HuH-7 (cell line): Measurements from ENCODE around the gene INPP4A.
A peak's percentile ranks its signal among the peaks of the same experiment; 100 is the strongest.

Experiments
- DNase-seq: peaks from one replicate; pipeline ENCODE4 v3.0.0; 2011; ENCODE audit warnings: low spot score

INPP4A gene

GRCh38 chr2:98436734-98437133 lies 7.9 kb upstream of the INPP4A start:
- DNase-seq = no peak

DNA sequence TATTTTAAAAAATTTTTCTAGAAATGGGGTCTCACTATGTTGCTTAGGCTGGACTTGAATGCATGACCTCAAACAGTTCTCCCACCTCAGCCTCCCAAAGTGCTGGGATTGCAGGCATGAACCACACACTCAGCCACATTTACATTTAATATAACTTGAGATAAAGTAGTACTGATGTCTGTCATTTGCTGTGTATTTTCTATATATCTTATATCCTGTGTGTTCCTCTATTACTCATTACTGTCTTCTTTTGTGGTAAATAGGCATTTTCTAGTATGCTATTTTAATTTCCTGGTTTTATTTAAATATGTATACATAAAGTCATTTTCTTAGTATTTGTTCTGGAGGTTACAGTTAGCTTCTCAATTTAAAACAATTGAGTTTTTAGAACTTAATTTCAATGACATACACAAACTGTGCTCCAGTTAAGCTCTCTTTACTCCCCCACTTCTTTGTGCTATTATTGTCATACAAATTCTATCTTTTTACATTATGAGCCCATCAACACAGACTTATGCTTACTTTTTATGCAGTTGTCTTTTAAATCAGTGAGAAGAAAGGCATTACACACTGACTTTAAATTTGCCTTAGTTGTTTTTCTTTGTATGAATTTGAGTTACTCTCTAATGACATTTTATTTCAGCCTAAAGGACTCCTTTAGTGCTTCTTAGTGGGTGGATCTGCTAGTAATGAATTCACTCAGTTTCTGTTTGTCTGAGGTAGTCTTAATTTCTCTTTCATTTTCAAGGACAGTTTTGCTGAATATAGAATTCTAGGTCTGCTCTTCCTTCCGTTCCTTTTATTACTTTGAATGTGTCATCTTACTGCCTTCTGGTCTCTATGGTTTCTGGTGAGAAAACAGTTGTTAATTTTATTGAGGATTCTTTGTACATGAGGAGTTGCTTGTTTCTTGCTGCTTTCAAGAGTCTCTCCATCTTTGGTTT lies 6.2 kb upstream of the INPP4A start:
- no peak for DNase-seq

DNA sequence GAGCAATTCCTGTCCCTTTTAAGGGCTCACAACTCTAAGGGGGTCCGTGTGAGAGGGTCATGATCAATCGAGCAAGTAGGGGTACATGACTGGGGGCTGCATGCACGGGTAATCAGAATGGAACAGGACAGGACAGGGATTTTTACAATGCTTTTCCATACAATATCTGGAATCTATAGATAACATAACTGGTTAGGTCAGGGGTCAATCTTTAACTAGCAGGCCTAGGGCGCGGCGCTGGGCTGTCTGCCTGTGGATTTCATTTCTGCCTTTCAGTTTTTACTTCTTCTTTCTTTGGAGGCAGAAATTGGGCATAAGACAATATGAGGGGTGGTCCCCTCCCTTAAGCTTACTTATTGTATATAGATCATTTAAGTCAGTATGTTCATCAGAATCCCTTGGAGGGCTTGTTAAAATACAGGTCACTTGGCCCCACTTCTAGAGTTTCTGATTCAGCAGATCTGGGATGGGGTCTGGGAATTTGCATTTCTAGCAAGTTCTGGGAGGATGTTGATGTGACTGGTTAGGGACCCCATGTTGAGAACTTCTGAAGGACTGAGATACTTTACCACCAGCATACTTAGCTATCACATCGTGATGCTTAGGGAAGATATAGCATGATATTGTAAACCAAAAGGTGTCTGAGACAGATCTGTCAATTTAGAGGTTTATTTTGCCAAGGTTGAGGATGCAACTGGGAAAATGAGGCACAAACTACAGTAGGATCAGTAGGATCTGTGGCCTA lies 2.8 kb upstream of the INPP4A start:
- DNase-seq = no peak

- DNase-seq = no peak
These were observed 2.2 kb upstream of the INPP4A start for GRCh38 chr2:98442488-98442887.

- peak; percentile 46 for DNase-seq
These were observed 572 bp downstream of the INPP4A start for GRCh38 chr2:98445177-98445682.

DNA sequence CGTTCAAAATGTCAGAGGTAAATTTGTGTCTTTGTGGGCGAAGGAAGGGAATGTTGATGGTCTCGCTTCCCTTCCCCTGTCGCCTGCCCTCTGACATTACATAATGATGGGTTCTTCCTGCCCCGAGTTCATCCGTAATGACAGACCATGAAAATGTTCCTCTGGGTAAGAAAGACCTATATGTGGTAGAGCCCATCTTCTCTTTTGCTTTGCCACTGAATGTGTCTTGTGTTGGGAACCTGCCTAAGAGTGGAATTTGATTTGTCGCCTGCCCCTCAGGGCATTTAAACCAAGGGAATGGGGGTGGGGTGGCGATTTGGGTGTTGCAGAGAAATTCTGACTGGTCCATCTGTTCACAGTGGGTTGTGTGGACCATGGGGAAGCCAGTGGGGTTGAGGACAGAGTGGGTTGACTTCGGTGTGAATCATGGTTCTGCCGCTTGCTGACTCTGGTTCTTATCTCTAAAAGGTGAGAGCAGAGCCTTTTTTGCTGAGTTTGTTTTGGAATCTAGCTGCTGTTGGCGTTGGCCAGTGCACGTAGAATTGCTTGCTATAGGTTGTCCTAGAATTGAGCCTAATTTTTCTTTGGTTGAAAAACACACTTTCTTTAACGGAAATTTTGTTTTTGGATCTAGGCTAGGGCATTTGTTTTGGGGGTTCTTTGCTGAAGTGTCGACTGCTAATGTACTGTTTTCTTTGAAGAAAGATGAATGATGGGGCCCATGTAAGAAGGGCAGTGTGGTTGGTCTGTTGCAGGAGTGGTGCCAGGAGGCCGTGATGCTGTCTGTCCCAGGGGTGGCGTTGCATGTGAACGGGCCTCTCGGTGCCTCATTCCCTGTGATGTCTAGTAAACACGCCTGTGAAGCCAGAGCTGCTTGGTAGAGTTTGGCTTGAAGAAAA lies 1.3 kb downstream of the INPP4A start:
- no peak for DNase-seq

DNA sequence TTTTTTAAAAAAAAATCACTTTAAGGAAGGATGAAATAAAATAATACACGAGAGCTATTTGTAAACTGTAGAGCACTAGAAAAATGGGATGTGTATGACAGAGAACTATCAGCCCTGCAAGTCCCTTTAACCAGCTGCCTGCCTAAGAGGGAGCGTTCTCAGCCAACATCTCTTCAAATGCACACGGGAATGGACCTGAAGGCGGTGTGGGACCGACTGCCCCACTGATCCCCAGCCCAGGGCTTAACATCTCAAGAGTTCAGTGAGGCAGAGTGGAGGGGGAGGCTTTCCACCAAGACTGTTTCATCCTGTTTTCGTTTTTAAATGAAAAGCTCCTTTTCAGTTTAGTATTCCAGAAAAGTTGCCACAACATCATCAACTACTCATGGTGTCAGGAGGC lies 2.2 kb downstream of the INPP4A start:
- no peak for DNase-seq

- no peak for DNase-seq
These were observed 3.9 kb downstream of the INPP4A start for GRCh38 chr2:98448441-98449145.

- no peak for DNase-seq
These were observed 7.9 kb downstream of the INPP4A start for GRCh38 chr2:98452396-98453027.

- DNase-seq = no peak
These were observed 8.4 kb downstream of the INPP4A start for GRCh38 chr2:98453083-98453482.

DNA sequence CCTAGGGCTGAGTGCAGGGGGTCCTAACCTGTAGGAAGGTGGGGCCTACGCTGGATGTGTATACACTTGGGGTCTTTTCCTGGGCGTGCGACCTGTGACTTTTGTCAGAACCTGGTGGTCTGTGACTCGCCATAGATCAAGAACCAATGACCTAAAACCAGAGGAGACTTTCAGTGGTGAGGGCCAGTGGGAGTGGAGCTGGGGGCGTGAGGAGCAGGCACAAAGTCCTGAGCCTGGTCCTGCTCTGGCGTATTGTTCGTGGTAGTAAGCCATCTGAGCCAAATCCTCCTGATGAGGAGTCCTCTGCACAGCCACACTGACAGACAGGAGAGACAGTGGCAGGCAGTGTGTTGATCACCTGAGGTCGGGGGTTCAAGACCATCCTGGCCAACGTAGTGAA lies 8.9 kb downstream of the INPP4A start:
- DNase-seq = no peak

DNA sequence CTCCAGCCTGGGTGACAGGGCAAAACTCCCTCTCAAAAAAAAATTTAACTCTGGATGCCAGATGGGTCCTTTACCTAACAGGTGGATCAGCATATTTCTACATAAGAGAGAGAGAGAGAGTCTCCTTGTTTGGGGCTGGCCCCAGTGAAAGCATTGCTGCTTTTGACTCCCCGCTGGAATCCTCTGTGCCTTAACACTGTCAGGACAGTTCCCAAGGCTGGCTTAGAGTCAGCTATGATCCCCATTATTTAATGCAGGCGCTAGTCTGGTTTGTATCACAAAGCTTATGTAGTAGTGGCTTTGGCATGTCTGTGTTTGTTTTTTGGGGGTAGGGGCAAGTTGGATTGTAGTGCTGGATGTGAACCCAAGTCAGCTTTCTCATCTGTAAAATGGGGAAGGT lies 9.4 kb downstream of the INPP4A start:
- DNase-seq = no peak

DNA sequence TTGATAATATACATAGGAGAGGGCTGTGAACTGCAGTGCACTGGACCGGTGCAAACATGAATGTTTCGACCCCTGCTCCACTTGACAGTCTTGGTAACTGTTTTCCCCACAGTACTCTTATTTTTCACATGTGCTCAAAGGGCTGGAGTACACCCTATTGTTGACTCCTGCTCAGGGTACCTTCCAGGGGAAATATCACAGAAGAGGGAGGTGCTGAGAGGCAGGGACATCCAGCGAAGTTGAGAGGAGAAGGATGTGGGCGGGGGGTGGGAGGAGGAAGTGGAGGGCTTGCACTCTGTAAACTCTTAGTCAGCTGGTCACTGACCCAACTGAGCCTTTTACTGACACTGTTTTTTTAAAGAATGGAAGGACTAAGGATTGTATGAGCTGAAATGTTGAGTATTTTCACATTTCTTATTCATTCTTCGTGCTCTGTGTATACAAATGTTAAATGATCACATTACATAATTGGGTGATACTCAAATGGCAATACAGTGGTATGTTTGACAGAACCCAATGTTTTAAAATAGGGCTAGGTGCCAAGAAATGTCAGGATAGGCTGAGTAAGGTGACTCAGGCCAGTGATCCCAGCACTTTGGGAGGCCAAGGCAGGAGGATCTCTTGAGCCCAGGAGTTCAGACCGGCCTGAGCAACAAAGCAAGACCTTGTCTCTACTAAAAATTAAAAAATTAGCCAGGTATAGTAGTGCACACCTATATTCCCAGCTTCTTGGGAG lies 10.0 kb downstream of the INPP4A start:
- no peak for DNase-seq

DNA sequence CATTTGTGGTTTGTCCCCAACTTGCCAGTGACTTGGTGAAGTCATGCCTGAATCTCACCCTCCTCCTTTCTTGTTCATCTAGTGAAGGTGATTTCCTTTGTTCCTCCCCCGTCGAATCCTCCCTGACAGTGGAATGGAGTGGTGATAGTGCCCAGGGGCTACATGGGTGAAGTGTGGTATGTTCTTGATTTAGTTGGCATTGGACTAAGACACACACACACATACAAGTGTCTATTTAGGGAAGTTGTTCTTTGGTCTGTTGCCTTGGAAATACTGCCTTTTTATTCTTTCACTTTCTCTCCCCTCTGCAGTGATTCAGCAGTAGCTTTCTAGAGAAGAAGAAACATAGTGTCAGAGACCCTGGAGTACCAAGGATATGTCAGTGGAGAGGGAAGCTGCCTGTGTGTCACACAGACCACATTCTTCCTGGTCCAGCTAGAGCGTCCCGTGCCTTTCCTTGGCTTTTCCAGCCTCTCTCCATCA lies 10.9 kb downstream of the INPP4A start:
- DNase-seq = no peak

GRCh38 chr2:98457045-98457696 lies 12.5 kb downstream of the INPP4A start:
- no peak for DNase-seq

- no peak for DNase-seq
These were observed 13.5 kb downstream of the INPP4A start for GRCh38 chr2:98458207-98458606.

DNA sequence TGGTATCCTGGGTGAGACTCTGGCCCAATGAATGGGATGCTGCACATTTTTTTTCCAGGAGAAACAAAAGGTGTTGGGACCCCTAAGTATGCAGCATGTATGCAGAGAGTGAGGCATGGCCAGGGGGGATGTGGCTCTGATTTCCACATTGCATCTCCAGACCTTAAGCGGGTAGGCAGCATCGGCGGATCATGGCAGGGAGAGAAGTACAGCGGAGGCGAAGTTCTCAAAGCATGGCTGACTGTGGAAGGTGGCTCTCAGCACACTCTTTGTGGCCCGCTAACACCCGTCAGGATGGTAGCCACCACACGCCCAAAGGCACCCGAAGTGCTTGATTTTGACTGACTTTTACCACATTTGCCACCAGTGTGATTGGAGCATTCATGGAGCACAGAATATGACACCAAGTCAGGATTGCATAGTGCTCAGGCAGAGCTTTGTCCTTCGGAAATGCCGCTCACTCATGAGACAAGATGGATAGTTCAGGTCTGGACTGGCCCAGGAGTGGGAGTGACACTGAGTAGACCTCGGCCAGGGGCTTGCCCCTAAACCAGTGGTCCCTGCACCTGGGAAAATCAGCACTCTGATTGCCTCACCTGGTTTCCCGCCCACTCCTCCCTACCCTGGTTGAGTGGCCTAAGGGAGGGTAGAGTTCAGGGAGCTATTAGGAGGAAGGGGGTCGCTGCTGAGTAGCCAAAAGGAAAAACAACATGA lies 14.2 kb downstream of the INPP4A start:
- DNase-seq = no peak

DNA sequence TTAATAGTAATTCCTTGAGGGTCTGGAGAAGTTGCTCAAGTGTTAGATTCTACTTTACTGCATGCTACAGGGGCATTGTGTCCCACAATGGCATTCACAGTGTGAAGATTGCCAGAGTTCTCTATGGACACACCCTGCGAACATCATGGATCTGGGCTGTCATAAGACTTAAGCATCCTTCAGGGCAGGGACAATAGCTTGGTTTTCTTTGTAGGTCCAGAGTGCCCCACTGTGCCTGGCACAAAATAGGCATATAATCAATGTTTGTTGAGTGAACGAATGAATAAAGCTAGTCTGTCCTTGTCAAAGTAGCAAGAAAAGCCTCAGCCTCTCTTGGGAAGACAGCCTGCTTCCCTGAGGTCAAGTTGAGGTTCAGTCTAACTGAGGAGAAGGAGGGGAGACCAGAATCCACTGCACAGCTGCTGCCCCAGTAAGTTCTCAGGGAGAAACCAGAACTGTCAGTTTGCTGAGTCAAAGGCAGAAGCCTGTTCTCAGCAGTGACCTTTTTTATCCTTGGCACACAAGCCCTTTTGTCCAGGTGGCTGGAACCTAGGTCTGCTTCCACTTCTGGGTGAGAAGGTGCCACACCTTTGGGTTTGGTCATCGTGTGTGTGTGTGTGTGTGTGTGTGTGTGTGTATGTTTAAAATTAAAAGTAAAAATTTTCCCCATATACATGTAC lies 15.0 kb downstream of the INPP4A start:
- DNase-seq = no peak
